HG03095 (cell line): ENCODE data around the gene BCLAF3.

ENCODE experiments used
- ATAC-seq: cut with Tn5 transposase; IDR thresholded peaks from one replicate; pipeline ENCODE4 v1.9.1; 2021; ENCODE audit warnings: moderate library complexity; ENCODE audit not compliant: unreplicated experiment

BCLAF3 gene

GRCh38 chrX:19990556-19991349 lies at the start of gene BCLAF3:
BCLAF3 (minus strand) TSS chrX:19991061; CDS start chrX:19970264, 20,797 bp downstream.
- peak; percentile 95 for ATAC-seq

- ATAC-seq: no peak
These were observed 48.1 kb upstream of the BCLAF3 start for GRCh38 chrX:20038966-20039365.

GRCh38 chrX:20037186-20037585 lies 46.3 kb upstream of the BCLAF3 start:
- ATAC-seq: no peak

- no peak for ATAC-seq
These were observed 41.3 kb upstream of the BCLAF3 start for GRCh38 chrX:20032201-20032600.

GRCh38 chrX:20029728-20030127 lies 38.9 kb upstream of the BCLAF3 start:
- ATAC-seq: no peak

GRCh38 chrX:20028588-20028987 lies 37.7 kb upstream of the BCLAF3 start:
- ATAC-seq: no peak

GRCh38 chrX:20026278-20026677 lies 35.4 kb upstream of the BCLAF3 start:
- no peak for ATAC-seq

GRCh38 chrX:20019672-20020365 lies 29.0 kb upstream of the BCLAF3 start:
- no peak for ATAC-seq

GRCh38 chrX:20016616-20016945 lies 25.7 kb upstream of the BCLAF3 start:
- ATAC-seq: no peak

- no peak for ATAC-seq
These were observed 25.2 kb upstream of the BCLAF3 start for GRCh38 chrX:20015945-20016615.

- ATAC-seq: no peak
These were observed 24.6 kb upstream of the BCLAF3 start for GRCh38 chrX:20015422-20015821.

GRCh38 chrX:20011608-20012007 lies 20.7 kb upstream of the BCLAF3 start:
- no peak for ATAC-seq

- ATAC-seq: no peak
These were observed 17.2 kb upstream of the BCLAF3 start for GRCh38 chrX:20007962-20008622.

- ATAC-seq: no peak
These were observed 15.0 kb upstream of the BCLAF3 start for GRCh38 chrX:20005883-20006282.

- no peak for ATAC-seq
These were observed 10.7 kb upstream of the BCLAF3 start for GRCh38 chrX:20001588-20001987.

GRCh38 chrX:19991350-19991718 lies 473 bp upstream of the BCLAF3 start:
- ATAC-seq: no peak

GRCh38 chrX:19990151-19990555 lies 708 bp downstream of the BCLAF3 start:
- ATAC-seq: peak; percentile 16

GRCh38 chrX:19987856-19988255 lies 3.0 kb downstream of the BCLAF3 start:
- no peak for ATAC-seq

- no peak for ATAC-seq
These were observed 4.3 kb downstream of the BCLAF3 start for GRCh38 chrX:19986531-19986930.

GRCh38 chrX:19981947-19982346 lies 8.9 kb downstream of the BCLAF3 start:
- ATAC-seq: no peak

- no peak for ATAC-seq
These were observed 15.0 kb downstream of the BCLAF3 start for GRCh38 chrX:19975845-19976244.
